ENCODE results near the gene G3BP2. TPM values are rescaled to one million over a fixed set of nuclear protein-coding genes. Genes with fewer than 3 reads are reported as not detected.

G3BP2 gene
- total and polyA plus RNA-seq, 2 donors from 2014 or later: 31.4 to 111 TPM

DNA sequence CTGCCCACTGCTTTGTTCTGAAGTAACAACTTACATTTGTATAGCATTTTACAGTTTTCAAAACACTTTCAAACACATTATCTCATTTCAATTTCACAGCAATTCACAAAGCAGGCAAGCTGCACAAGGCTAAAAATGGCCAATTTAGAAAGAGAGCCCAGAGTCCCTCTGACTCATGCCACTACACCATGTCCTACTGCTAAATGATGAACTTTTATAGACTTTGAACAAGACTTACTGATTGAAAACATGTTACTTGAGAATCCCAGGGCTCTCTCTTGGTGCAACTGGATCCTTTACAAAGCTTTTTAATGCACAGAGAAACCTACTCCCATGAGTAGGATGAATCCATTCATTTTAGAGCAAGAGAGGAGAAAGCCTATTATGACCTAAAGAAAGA lies 5.8 kb upstream of the G3BP2 start:
- H3K27ac ChIP-seq (ENCODE audit: low read depth in 2 of 2, low read length in 2 of 2): no peak overlapping the region
- no peak overlapping the region for H3K9ac ChIP-seq (ENCODE audit: low read length in 3 of 3)
- H3K4me1 ChIP-seq (ENCODE audit: control insufficient read depth in 2 of 3, insufficient read depth in 2 of 3, low read depth in 1 of 3, low read length in 3 of 3): peaks cover 0 to 4% (median 3%) of the 10 kb centered on the region in 3 donors
- DNase-seq (no peak), FAIRE-seq (no peak)
- no peaks in the 10 kb centered on the region for H3K27me3 ChIP-seq (ENCODE audit: control insufficient read depth, insufficient read depth, low read length)
- TF ChIP-seq, protein P1, sequence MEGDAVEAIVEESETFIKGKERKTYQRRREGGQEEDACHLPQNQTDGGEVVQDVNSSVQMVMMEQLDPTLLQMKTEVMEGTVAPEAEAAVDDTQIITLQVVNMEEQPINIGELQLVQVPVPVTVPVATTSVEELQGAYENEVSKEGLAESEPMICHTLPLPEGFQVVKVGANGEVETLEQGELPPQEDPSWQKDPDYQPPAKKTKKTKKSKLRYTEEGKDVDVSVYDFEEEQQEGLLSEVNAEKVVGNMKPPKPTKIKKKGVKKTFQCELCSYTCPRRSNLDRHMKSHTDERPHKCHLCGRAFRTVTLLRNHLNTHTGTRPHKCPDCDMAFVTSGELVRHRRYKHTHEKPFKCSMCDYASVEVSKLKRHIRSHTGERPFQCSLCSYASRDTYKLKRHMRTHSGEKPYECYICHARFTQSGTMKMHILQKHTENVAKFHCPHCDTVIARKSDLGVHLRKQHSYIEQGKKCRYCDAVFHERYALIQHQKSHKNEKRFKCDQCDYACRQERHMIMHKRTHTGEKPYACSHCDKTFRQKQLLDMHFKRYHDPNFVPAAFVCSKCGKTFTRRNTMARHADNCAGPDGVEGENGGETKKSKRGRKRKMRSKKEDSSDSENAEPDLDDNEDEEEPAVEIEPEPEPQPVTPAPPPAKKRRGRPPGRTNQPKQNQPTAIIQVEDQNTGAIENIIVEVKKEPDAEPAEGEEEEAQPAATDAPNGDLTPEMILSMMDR (IDR thresholded peaks at IDR 0.05; ENCODE audit: borderline replicate concordance, extremely low read depth, insufficient read depth): no peak
- intact Hi-C loops (cut with DNase I): no loop called here
- no peaks in the 10 kb centered on the region for H3K9me3 ChIP-seq (ENCODE audit: control insufficient read depth in 2 of 3, insufficient read depth in 1 of 3, low read length in 3 of 3)
- H3K4me3 ChIP-seq (ENCODE audit: low read length in 3 of 3): no peak overlapping the region
- no peaks in the 10 kb centered on the region for H3K36me3 ChIP-seq (ENCODE audit: control insufficient read depth in 2 of 3, insufficient read depth in 3 of 3, low read length in 3 of 3)

DNA sequence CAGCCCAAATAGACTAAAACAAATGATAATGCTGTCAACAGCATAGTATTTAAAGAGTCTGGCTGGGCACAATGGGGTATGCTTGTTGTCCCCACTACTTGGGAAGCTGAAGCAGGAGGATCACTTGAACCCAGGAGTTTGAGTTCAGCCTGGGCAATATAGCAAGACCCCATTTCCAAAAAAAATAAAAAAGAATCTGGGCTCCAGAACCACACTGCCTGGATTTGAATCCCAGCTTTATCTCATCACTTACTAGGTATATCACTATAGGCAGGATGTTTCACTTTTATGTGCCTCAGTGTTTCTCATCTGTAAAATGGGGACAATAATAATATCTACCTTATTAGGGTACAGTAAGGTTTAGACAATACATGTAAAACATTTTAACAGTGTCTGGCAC lies 5.3 kb upstream of the G3BP2 start:
- DNase-seq: no peak
- Histone ChIP-seq H3K27ac (ENCODE audit: low read depth in 2 of 2, low read length in 2 of 2) (no peak overlapping the region), H3K4me1 (ENCODE audit: control insufficient read depth in 2 of 3, insufficient read depth in 2 of 3, low read depth in 1 of 3, low read length in 3 of 3) (peaks cover 0 to 9% (median 7%) of the 10 kb centered on the region in 3 donors), H3K27me3 (ENCODE audit: control insufficient read depth, insufficient read depth, low read length) (no peaks in the 10 kb centered on the region), H3K4me3 (ENCODE audit: low read length in 3 of 3) (no peak overlapping the region), H3K36me3 (ENCODE audit: control insufficient read depth in 2 of 3, insufficient read depth in 3 of 3, low read length in 3 of 3) (no peaks in the 10 kb centered on the region), H3K9ac (ENCODE audit: low read length in 3 of 3) (no peak overlapping the region), H3K9me3 (ENCODE audit: control insufficient read depth in 2 of 3, insufficient read depth in 1 of 3, low read length in 3 of 3) (no peaks in the 10 kb centered on the region)
- no peak for FAIRE-seq
- intact Hi-C loops (cut with DNase I): no loop called here
- TF ChIP-seq, protein P1 (IDR thresholded peaks at IDR 0.05; ENCODE audit: borderline replicate concordance, extremely low read depth, insufficient read depth): no peak

DNA sequence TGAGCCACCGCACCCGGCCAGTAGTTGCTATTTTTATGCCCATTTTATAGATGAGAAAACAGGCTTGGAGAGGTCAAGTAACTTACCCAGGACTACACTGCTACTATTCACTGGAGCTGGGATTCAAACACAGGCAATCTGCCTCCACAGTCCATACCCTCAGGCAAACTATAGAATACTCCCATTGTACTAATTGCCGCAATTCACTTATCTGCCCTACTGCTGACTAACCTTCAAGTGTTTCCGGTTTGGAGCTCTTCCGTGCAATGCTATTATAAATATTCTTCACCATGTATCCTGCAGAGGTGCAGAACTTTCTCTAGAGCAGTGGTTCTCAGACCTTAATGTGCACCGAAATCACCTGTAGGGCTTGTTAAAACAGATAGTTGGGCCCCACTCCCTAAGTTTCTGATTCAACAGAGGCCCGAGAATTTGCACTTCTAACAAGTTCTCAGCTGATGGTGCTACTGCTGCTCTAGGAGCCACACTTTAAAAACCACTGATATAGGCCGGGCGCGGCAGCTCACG lies 1.9 kb upstream of the G3BP2 start:
- Histone ChIP-seq H3K36me3 (ENCODE audit: control insufficient read depth in 2 of 3, insufficient read depth in 3 of 3, low read length in 3 of 3) (no peaks in the 10 kb centered on the region), H3K4me1 (ENCODE audit: control insufficient read depth in 2 of 3, insufficient read depth in 2 of 3, low read depth in 1 of 3, low read length in 3 of 3) (peaks cover 0 to 18% (median 10%) of the 10 kb centered on the region in 3 donors), H3K27me3 (ENCODE audit: control insufficient read depth, insufficient read depth, low read length) (no peaks in the 10 kb centered on the region), H3K9ac (ENCODE audit: low read length in 3 of 3) (no peak overlapping the region), H3K4me3 (ENCODE audit: low read length in 3 of 3) (no peak overlapping the region), H3K27ac (ENCODE audit: low read depth in 2 of 2, low read length in 2 of 2) (no peak overlapping the region), H3K9me3 (ENCODE audit: control insufficient read depth in 2 of 3, insufficient read depth in 1 of 3, low read length in 3 of 3) (no peaks in the 10 kb centered on the region)
- DNase-seq (no peak), FAIRE-seq (no peak)
- intact Hi-C loops (cut with DNase I): no loop called here
- TF ChIP-seq, protein P1 (IDR thresholded peaks at IDR 0.05; ENCODE audit: borderline replicate concordance, extremely low read depth, insufficient read depth): no peak

GRCh38 chr4:75673959-75674328 lies 733 bp upstream of the G3BP2 start:
- Histone ChIP-seq H3K27ac (ENCODE audit: low read depth in 2 of 2, low read length in 2 of 2) (peak overlapping the region; percentile 95 to 100), H3K27me3 (ENCODE audit: control insufficient read depth, insufficient read depth, low read length) (no peaks in the 10 kb centered on the region), H3K36me3 (ENCODE audit: control insufficient read depth in 2 of 3, insufficient read depth in 3 of 3, low read length in 3 of 3) (no peaks in the 10 kb centered on the region), H3K9me3 (ENCODE audit: control insufficient read depth in 2 of 3, insufficient read depth in 1 of 3, low read length in 3 of 3) (no peaks in the 10 kb centered on the region), H3K9ac (ENCODE audit: low read length in 3 of 3) (peak overlapping the region; percentile 84 to 95 (median 92)), H3K4me3 (ENCODE audit: low read length in 3 of 3) (peak overlapping the region; percentile 83 to 94 (median 84)), H3K4me1 (ENCODE audit: control insufficient read depth in 2 of 3, insufficient read depth in 2 of 3, low read depth in 1 of 3, low read length in 3 of 3) (peaks cover 0 to 18% (median 10%) of the 10 kb centered on the region in 3 donors)
- DNase-seq (peak in 2 of 5 donors; percentile 43 to 44), FAIRE-seq (no peak)
- TF ChIP-seq, protein P1 (IDR thresholded peaks at IDR 0.05; ENCODE audit: borderline replicate concordance, extremely low read depth, insufficient read depth): no peak
- intact Hi-C loops (cut with DNase I): no loop called here
